ENCODE data around the gene CCDC107. TPM values are rescaled to one million over a fixed set of nuclear protein-coding genes. Genes with fewer than 3 reads are reported as not detected.

Gene CCDC107
- polyA plus RNA-seq, 2 of the 4 experiments (the other 2 are of a cell fraction): 13.3 to 20.7 TPM

DNA sequence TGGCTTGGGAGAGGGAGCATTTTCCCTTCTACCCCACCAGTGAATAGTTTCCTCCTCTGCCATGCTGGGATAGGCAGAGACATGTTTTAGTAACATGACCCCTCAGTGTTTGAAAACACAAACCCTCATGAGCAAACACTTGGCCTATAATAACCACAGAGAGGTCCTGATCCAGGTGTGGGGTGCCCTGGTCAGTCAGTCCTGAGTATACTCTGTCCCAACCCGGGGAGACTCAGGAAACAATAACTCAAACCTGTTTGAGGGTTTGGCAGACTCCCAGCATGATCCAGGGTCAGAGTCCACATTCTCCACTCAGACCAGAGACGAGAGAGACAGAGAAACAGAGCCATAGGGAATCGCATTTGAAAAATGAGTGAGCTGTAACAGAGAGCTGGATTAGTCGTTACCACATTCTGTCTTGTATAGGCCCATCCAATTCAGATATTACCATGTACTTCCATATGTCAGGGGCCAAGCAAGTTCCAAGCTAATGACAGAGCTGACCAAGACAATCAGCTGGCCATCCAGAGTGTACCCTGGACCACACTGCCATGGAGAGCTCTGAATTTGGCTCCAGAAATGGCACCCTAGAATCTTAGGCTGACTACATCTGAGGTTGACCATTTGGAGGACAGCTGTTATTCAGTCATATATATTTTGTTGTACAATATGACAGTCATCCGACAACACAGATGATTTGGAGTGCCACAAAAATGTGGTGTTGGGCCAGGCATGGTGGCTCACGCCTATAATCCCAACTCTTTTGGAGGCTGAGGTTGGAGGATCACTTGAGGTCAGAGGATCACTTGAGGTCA lies 11.4 kb downstream of the CCDC107 start:
- FAIRE-seq: peak; percentile 68
- H3K4me3 ChIP-seq: no peak overlapping the region
- peak; percentile 44 to 85 for DNase-seq (ENCODE audit: low read depth in 1 of 2, low spot score in 1 of 2)
- peak; percentile 45 to 61 for ATAC-seq
- WGBS (ENCODE audit: missing lambda C conversion rate): 33% methylated on average over 6 of the region's 6 CpGs
- ChIA-PET CTCF (interaction anchor here (0.6 to 21.5 kb wide), 8 partner anchors 9 to 121 kb away, joined by 3 to 498 read pairs (median 6); partner anchors contain the start of genes ARHGEF39, CCDC107, RMRP and TPM2), POLR2A (interaction anchor here (1.1 to 1.6 kb wide), 3 partner anchors 20 to 63 kb away, joined by 3 to 13 read pairs (median 4); partner anchors contain the start of genes CREB3, TLN1 and TPM2)
- peak overlapping the region; percentile 82 to 91 for H3K27ac ChIP-seq
- TF ChIP-seq KDM1A (IDR thresholded peaks at IDR 0.05; ENCODE audit: low read depth): no peak
- TF ChIP-seq SREBF2 (IDR thresholded peaks at IDR 0.05): no peak
- TF ChIP-seq NFE2L2 (conservative IDR thresholded peaks at IDR 0.05; ENCODE audit: low read length): no peak
- TF ChIP-seq, protein P1, sequence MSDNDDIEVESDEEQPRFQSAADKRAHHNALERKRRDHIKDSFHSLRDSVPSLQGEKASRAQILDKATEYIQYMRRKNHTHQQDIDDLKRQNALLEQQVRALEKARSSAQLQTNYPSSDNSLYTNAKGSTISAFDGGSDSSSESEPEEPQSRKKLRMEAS (IDR thresholded peaks at IDR 0.05): peak; percentile 19; the same call in 1 of the 2 replicates
- no peak for TF ChIP-seq MYC (IDR thresholded peaks at IDR 0.05; ENCODE audit: borderline replicate concordance, low read length)
- TF ChIP-seq BCL3 (IDR thresholded peaks at IDR 0.05): 0 out of 3 replicates have a peak, but pooled peaks have one; percentile 25
- no peak for TF ChIP-seq CTCF (IDR thresholded peaks at IDR 0.05)
- peak in 1 of 2 experiments; percentile 49; a peak in 1 of 5 replicates for TF ChIP-seq JUN (IDR thresholded peaks at IDR 0.05)
- TF ChIP-seq ESRRA (IDR thresholded peaks at IDR 0.05; ENCODE audit: borderline replicate concordance, low read length): no peak
- H3K9me3 ChIP-seq: no peaks in the 10 kb centered on the region
- H3K4me1 ChIP-seq: peaks cover 58% of the 10 kb centered on the region
- peak overlapping the region; percentile 74 for H3K4me2 ChIP-seq

DNA sequence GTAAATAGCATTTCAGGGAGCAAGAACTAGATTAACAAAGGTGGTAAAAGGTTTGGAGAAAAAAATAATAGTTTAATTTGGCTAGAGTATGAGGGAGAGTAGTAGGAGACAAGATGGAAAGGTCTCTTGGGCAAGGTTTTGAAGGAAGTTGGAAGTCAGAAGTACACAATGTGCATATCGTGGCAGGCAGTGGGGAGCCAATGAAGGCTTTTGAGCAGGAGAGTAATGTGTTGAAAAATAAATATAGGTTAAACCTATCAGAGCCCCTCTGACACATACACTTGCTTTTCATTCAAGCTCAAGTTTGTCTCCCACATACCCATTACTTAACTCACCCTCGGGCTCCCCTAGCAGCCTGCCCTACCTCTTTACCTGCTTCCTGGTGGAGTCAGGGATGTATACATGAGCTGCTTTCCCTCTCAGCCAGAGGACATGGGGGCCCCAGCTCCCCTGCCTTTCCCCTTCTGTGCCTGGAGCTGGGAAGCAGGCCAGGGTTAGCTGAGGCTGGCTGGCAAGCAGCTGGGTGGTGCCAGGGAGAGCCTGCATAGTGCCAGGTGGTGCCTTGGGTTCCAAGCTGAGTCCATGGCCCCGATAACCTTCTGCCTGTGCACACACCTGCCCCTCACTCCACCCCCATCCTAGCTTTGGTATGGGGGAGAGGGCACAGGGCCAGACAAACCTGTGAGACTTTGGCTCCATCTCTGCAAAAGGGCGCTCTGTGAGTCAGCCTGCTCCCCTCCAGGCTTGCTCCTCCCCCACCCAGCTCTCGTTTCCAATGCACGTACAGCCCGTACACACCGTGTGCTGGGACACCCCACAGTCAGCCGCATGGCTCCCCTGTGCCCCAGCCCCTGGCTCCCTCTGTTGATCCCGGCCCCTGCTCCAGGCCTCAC lies 15.3 kb downstream of the CCDC107 start, which contains the start of gene CA9:
Gene CA9 (plus strand): TSS at position 797 of the 893 bp plus-strand sequence. CDS start 32 bp downstream, at position 829.
- ATAC-seq: peak; percentile 61 to 65; a peak in 5 of 6 replicates
- Histone ChIP-seq H3K9me3 (no peaks in the 10 kb centered on the region), H3K4me2 (peak within 1 kb of the TSS; percentile 68), H3K27ac (peak within 1 kb of the TSS; percentile 66 to 81), H3K4me1 (peaks cover 44% of the 10 kb centered on the region), H3K4me3 (no peak within 1 kb of the TSS)
- ChIA-PET POLR2A (interaction anchor here (0.5 to 1.7 kb wide), 3 partner anchors 17 to 59 kb away, joined by 3 to 18 read pairs (median 4); partner anchors contain the start of genes CREB3, TLN1 and TPM2), CTCF (interaction anchor here (1.0 to 21.5 kb wide), 5 partner anchors 13 to 62 kb away, joined by 3 to 498 read pairs (median 8); partner anchors contain the start of genes ARHGEF39, CCDC107, RMRP and TPM2)
- TF ChIP-seq TFCP2L1 (CRISPR knock-in tag; IDR thresholded peaks at IDR 0.05): no peak
- no peak for TF ChIP-seq EP300 (IDR thresholded peaks at IDR 0.05)
- TF ChIP-seq ZFP36 (IDR thresholded peaks at IDR 0.05; ENCODE audit: borderline replicate concordance, partially characterized antibody): peak; percentile 54
- FAIRE-seq: no peak
- 25% methylated on average over 8 of the region's 10 CpGs for WGBS (ENCODE audit: missing lambda C conversion rate)
- DNase-seq (ENCODE audit: low read depth in 1 of 2, low spot score in 1 of 2): peak in 1 of 2 experiments; percentile 46

DNA sequence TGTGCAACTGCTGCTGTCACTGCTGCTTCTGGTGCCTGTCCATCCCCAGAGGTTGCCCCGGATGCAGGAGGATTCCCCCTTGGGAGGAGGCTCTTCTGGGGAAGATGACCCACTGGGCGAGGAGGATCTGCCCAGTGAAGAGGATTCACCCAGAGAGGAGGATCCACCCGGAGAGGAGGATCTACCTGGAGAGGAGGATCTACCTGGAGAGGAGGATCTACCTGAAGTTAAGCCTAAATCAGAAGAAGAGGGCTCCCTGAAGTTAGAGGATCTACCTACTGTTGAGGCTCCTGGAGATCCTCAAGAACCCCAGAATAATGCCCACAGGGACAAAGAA lies 15.9 kb downstream of the CCDC107 start:
- no peak for TF ChIP-seq ATOH8 (CRISPR knock-in tag; IDR thresholded peaks at IDR 0.05; ENCODE audit: low read depth)
- H3K4me3 ChIP-seq: no peak overlapping the region
- ATAC-seq (no peak), DNase-seq (ENCODE audit: low read depth in 1 of 2, low spot score in 1 of 2) (no peak), FAIRE-seq (no peak)
- H3K9me3 ChIP-seq: no peaks in the 10 kb centered on the region
- H3K27ac ChIP-seq: peak overlapping the region; percentile 66 to 81
- H3K4me1 ChIP-seq: peaks cover 38% of the 10 kb centered on the region
- ChIA-PET POLR2A (interaction anchor here (0.5 to 1.7 kb wide), 3 partner anchors 16 to 58 kb away, joined by 3 to 18 read pairs (median 4); partner anchors contain the start of genes CREB3, TLN1 and TPM2), CTCF (interaction anchor here (1.0 to 21.5 kb wide), 4 partner anchors 13 to 63 kb away, joined by 3 to 498 read pairs (median 68); partner anchors contain the start of genes ARHGEF39, CCDC107, RMRP and TPM2)
- H3K4me2 ChIP-seq: peak overlapping the region; percentile 68
- WGBS (ENCODE audit: missing lambda C conversion rate): 64% methylated on average over 3 of the region's 3 CpGs

Data from A549 (cell line).